HCT116 (cell line): ENCODE measurements around the gene MCM9. TPM values are rescaled to one million over a fixed set of nuclear protein-coding genes. Genes with fewer than 3 reads are reported as not detected.

ENCODE experiments used
- ATAC-seq: fragments of 200-7000 bp; cut with Tn5 transposase; 2 replicates; pipeline ENCODE4 v1.9.1; 2020; ENCODE audit warnings: mild to moderate bottlenecking, moderate library complexity
- BruUV-seq: library from RNA; stranded (reverse); fragments of 400-500 nt; replicated peaks from 2 replicates; lab custom pipeline; 2021; lab: Mats Ljungman, UMichigan
- CTCF ChIA-PET: fragments of 300-600 bp; sonication (Branson Sonifier 250); formaldehyde crosslinking; loops from one replicate; lab custom pipeline; 2021; ENCODE audit warnings: antibody characterized with exemption; lab: Charles Lee
- POLR2A ChIA-PET: fragments of 300-600, 350-600 bp; sonication (Branson Sonifier 250); formaldehyde crosslinking; loops from one replicate; lab custom pipeline; 2021; ENCODE audit warnings: antibody characterized with exemption; lab: Charles Lee
- RAD21 ChIA-PET, 2 experiments: fragments of 300-600 bp; sonication (Branson Sonifier 250); formaldehyde crosslinking; loops; one replicate each; lab custom pipeline; 2023; ENCODE audit warnings: low total read pairs in 2 of 2; ENCODE audit not compliant: uncharacterized antibody in 2 of 2, unreplicated experiment in 2 of 2, low non-redundant PET in 1 of 2; lab: Charles Lee
- DNase-seq: peaks from one replicate; pipeline ENCODE4 v3.0.0-alpha.2; 2010; ENCODE audit warnings: low read depth, low spot score
- H2AFZ ChIP-seq: fragments of 200-600 bp; shearing (Covaris generic), sonication (generic); 2 replicates; pipeline ENCODE4 v1.6.1; 2017; ENCODE audit warnings: low read depth, mixed run types, mixed read lengths, antibody characterized with exemption, low read length; ENCODE audit not compliant: poor library complexity, severe bottlenecking
- H3K27ac ChIP-seq: 2 replicates; pipeline ENCODE4 v1.5.1; 2012; ENCODE audit warnings: low read depth, low read length
- H3K27me3 ChIP-seq: fragments of 200-600 bp; sonication (generic); 2 replicates; pipeline ENCODE4 v1.6.1; 2016; ENCODE audit warnings: mixed run types, low read length, mixed read lengths; ENCODE audit not compliant: insufficient read depth
- H3K36me3 ChIP-seq, 2 experiments: fragments of 200-500 bp in 1 of 2; fragments of 200-600 bp in 1 of 2; sonication (Bioruptor generic) in 1 of 2; sonication (generic) in 1 of 2; 2 replicates each; pipeline versions ENCODE4 v1.5.1 to v1.6.1; 2014 to 2016; ENCODE audit warnings: low read length in 2 of 2, inconsistent platforms in 1 of 2, mixed read lengths in 1 of 2, mixed run types in 1 of 2; ENCODE audit not compliant: insufficient read depth in 2 of 2, control insufficient read depth in 1 of 2
- H3K4me1 ChIP-seq, 2 experiments: fragments of 200-600 bp in 1 of 2; sonication (generic) in 1 of 2; 2 replicates each; pipeline versions ENCODE4 v1.5.1 to v1.6.1; 2012 to 2017; ENCODE audit warnings: low read length in 2 of 2, inconsistent platforms in 1 of 2, mild to moderate bottlenecking in 1 of 2, mixed read lengths in 1 of 2, mixed run types in 1 of 2, moderate library complexity in 1 of 2; ENCODE audit not compliant: insufficient read depth in 2 of 2, control insufficient read depth in 1 of 2
- H3K4me2 ChIP-seq: fragments of 200-600 bp; sonication (generic); 2 replicates; pipeline ENCODE4 v1.6.1; 2017; ENCODE audit warnings: mixed run types, low read length, mixed read lengths
- H3K4me3 ChIP-seq, 2 experiments: fragments of 200-600 bp in 1 of 2; sonication (generic) in 1 of 2; replicated peaks in 1 of 2; 2 replicates each; pipeline ENCODE4 v1.5.1; 2011 to 2016; ENCODE audit warnings: low read length in 2 of 2, control low read depth in 1 of 2, low read depth in 1 of 2, mild to moderate bottlenecking in 1 of 2, mixed read lengths in 1 of 2, mixed run types in 1 of 2
- H3K79me2 ChIP-seq: fragments of 200-600 bp; sonication (generic); 2 replicates; pipeline ENCODE4 v1.6.1; 2017; ENCODE audit warnings: mild to moderate bottlenecking, mixed run types, low read length, moderate library complexity, mixed read lengths; ENCODE audit not compliant: insufficient read depth
- H3K9ac ChIP-seq: fragments of 200-600 bp; sonication (generic); 2 replicates; pipeline ENCODE4 v1.6.1; 2016; ENCODE audit warnings: low read length, mixed read lengths
- H3K9me2 ChIP-seq: fragments of 200-600 bp; sonication (generic), shearing (Covaris generic); 2 replicates; pipeline ENCODE4 v1.6.1; 2017; ENCODE audit warnings: mixed run types, mild to moderate bottlenecking, moderate library complexity; ENCODE audit not compliant: insufficient read depth
- H3K9me3 ChIP-seq, 2 experiments: fragments of 200-500 bp in 1 of 2; fragments of 200-600 bp in 1 of 2; sonication (Bioruptor generic) in 1 of 2; sonication (generic) in 1 of 2; 2 replicates each; pipeline ENCODE4 v1.6.1; 2014 to 2017; ENCODE audit warnings: low read length in 2 of 2, mixed read lengths in 2 of 2, inconsistent platforms in 1 of 2, low read depth in 1 of 2, mild to moderate bottlenecking in 1 of 2, mixed run types in 1 of 2, moderate library complexity in 1 of 2; ENCODE audit not compliant: control insufficient read depth in 1 of 2, insufficient read depth in 1 of 2
- H4K20me1 ChIP-seq: fragments of 200-600 bp; sonication (generic), shearing (Covaris generic); 2 replicates; pipeline ENCODE4 v1.6.1; 2017; ENCODE audit warnings: mixed run types, mild to moderate bottlenecking, moderate library complexity; ENCODE audit not compliant: insufficient read depth
- CBX3 ChIP-seq: IDR thresholded peaks from 2 replicates; pipeline ENCODE4 v1.6.1; 2012; ENCODE audit warnings: low read depth
- CEBPB ChIP-seq: IDR thresholded peaks from 2 replicates; pipeline ENCODE4 v1.6.1; 2012; ENCODE audit warnings: low read depth
- ELF1 ChIP-seq: IDR thresholded peaks from 2 replicates; pipeline ENCODE4 v1.6.1; 2012; ENCODE audit warnings: low read depth, borderline replicate concordance
- EZH2 ChIP-seq: fragments of 200-600 bp; sonication (generic); IDR thresholded peaks from 2 replicates; pipeline ENCODE4 v1.6.1; 2017; ENCODE audit warnings: antibody characterized with exemption, mixed run types
- EZH2phosphoT487 ChIP-seq: fragments of 200-600 bp; IDR thresholded peaks from 2 replicates; pipeline ENCODE4 v1.6.1; 2018; ENCODE audit warnings: antibody characterized with exemption, borderline replicate concordance
- FOSL1 ChIP-seq: IDR thresholded peaks from 2 replicates; pipeline ENCODE4 v1.6.1; 2012; ENCODE audit warnings: low read depth
- JUND ChIP-seq: IDR thresholded peaks from 2 replicates; pipeline ENCODE4 v1.6.1; 2012
- POLR2AphosphoS5 ChIP-seq: IDR thresholded peaks from 2 replicates; pipeline ENCODE4 v1.6.1; 2011; ENCODE audit warnings: mild to moderate bottlenecking, low read depth, low read length, moderate library complexity
- SIN3A ChIP-seq: IDR thresholded peaks from 2 replicates; pipeline ENCODE4 v1.6.1; 2012; ENCODE audit warnings: low read depth
- SP1 ChIP-seq: IDR thresholded peaks from 2 replicates; pipeline ENCODE4 v1.6.1; 2012; ENCODE audit warnings: low read depth
- SRF ChIP-seq: IDR thresholded peaks from 2 replicates; pipeline ENCODE4 v1.6.1; 2012; ENCODE audit warnings: low read depth
- TCF7L2 ChIP-seq: IDR thresholded peaks from 2 replicates; pipeline ENCODE4 v1.7.0; 2011; ENCODE audit warnings: borderline replicate concordance, inconsistent platforms; ENCODE audit not compliant: insufficient read depth, insufficient read length; ENCODE audit errors: extremely low read depth
- YY1 ChIP-seq: IDR thresholded peaks from 2 replicates; pipeline ENCODE4 v1.6.1; 2011; ENCODE audit warnings: low read length, low read depth, moderate library complexity, mild to moderate bottlenecking; ENCODE audit not compliant: insufficient replicate concordance; ENCODE audit errors: extremely low read depth
- ZBTB33 ChIP-seq: IDR thresholded peaks from 2 replicates; pipeline ENCODE4 v1.6.1; 2011; ENCODE audit warnings: mild to moderate bottlenecking, low read length, moderate library complexity; ENCODE audit not compliant: insufficient replicate concordance; ENCODE audit errors: extremely low read depth
- ZNF274 ChIP-seq: fragments of 200-500 bp; sonication (Bioruptor generic); IDR thresholded peaks from 2 replicates; pipeline ENCODE4 v1.6.1; 2014; ENCODE audit warnings: mild to moderate bottlenecking, low read depth, low read length, inconsistent platforms
- intact Hi-C: fragments of 100-400 bp; cut with micrococcal nuclease; formaldehyde crosslinking; loops from 2 replicates; pipeline ENCODE4 v1.10.0; 2022
- total RNA-seq: library from RNA; stranded (reverse); gene quantifications from one replicate; pipeline ENCODE4 v1.2.1, GENCODE V29; 2021; ENCODE audit not compliant: unreplicated experiment
- TF ChIP-seq, protein P1 (sequence below): IDR thresholded peaks from 2 replicates; pipeline ENCODE4 v1.6.1; 2012
- TF ChIP-seq, protein P2 (sequence below): IDR thresholded peaks from 2 replicates; pipeline ENCODE4 v1.6.1; 2012
- TF ChIP-seq, protein P3 (sequence below): IDR thresholded peaks from 2 replicates; pipeline ENCODE4 v1.6.1; 2012; ENCODE audit warnings: low read depth
- TF ChIP-seq, protein P4 (sequence below), 3 experiments: fragments of 200-600 bp in 1 of 3; sonication (generic) in 1 of 3; IDR thresholded peaks in 2 of 3; conservative IDR thresholded peaks in 1 of 3; 2 replicates each; pipeline ENCODE4 v1.5.1; 2012 to 2017; ENCODE audit warnings: low read depth in 2 of 3, low read length in 2 of 3, antibody characterized with exemption in 1 of 3, borderline replicate concordance in 1 of 3, control low read depth in 1 of 3, mild to moderate bottlenecking in 1 of 3, mixed read lengths in 1 of 3, mixed run types in 1 of 3, moderate library complexity in 1 of 3; ENCODE audit not compliant: insufficient read depth in 1 of 3

The MCM9 gene
- total RNA-seq, 1 experiment from 2014 or later: 13.6 TPM

DNA sequence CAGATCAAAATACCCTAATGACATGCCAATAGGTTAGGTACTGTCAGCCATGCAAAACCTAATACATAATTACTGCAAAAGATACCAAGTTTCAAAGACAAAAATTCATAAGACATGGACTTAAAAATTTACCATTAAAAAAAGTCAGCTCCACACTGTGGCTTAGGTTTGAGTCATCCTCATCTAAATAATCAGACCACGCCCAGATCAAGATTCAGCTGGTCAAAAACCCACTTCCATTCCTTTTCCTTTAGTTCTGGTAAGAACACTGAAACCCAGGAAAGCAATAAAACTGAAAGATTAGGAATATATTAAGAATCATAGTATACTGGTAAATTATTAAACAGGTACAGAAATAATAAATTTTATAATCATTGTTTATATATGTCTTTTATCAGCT lies 122.0 kb downstream of the MCM9 start:
- Histone ChIP-seq H3K4me2 (no peak overlapping the region), H4K20me1 (no peaks in the 10 kb centered on the region), H3K9me2 (no peaks in the 10 kb centered on the region), H3K79me2 (no peaks in the 10 kb centered on the region), H3K9me3 (no peaks in the 10 kb centered on the region), H2AFZ (no peak overlapping the region), H3K36me3 (no peaks in the 10 kb centered on the region; a peak in 1 of 4 replicates), H3K4me1 (no peaks in the 10 kb centered on the region), H3K4me3 (no peak overlapping the region), H3K9ac (no peak overlapping the region), H3K27ac (no peak overlapping the region), H3K27me3 (no peaks in the 10 kb centered on the region)
- ATAC-seq: no peak
- DNase-seq: no peak
- TF ChIP-seq JUND: no peak
- TF ChIP-seq, protein P1, sequence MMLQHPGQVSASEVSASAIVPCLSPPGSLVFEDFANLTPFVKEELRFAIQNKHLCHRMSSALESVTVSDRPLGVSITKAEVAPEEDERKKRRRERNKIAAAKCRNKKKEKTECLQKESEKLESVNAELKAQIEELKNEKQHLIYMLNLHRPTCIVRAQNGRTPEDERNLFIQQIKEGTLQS: no peak
- no peak for TF ChIP-seq ELF1
- no peak for TF ChIP-seq SRF
- TF ChIP-seq, protein P2, sequence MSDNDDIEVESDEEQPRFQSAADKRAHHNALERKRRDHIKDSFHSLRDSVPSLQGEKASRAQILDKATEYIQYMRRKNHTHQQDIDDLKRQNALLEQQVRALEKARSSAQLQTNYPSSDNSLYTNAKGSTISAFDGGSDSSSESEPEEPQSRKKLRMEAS: no peak
- no peak for TF ChIP-seq SP1
- no peak for TF ChIP-seq ZNF274
- no peak for TF ChIP-seq TCF7L2
- no peak for TF ChIP-seq ZBTB33
- TF ChIP-seq EZH2: no peak
- no peak for TF ChIP-seq FOSL1
- TF ChIP-seq POLR2AphosphoS5: no peak
- TF ChIP-seq, protein P3, sequence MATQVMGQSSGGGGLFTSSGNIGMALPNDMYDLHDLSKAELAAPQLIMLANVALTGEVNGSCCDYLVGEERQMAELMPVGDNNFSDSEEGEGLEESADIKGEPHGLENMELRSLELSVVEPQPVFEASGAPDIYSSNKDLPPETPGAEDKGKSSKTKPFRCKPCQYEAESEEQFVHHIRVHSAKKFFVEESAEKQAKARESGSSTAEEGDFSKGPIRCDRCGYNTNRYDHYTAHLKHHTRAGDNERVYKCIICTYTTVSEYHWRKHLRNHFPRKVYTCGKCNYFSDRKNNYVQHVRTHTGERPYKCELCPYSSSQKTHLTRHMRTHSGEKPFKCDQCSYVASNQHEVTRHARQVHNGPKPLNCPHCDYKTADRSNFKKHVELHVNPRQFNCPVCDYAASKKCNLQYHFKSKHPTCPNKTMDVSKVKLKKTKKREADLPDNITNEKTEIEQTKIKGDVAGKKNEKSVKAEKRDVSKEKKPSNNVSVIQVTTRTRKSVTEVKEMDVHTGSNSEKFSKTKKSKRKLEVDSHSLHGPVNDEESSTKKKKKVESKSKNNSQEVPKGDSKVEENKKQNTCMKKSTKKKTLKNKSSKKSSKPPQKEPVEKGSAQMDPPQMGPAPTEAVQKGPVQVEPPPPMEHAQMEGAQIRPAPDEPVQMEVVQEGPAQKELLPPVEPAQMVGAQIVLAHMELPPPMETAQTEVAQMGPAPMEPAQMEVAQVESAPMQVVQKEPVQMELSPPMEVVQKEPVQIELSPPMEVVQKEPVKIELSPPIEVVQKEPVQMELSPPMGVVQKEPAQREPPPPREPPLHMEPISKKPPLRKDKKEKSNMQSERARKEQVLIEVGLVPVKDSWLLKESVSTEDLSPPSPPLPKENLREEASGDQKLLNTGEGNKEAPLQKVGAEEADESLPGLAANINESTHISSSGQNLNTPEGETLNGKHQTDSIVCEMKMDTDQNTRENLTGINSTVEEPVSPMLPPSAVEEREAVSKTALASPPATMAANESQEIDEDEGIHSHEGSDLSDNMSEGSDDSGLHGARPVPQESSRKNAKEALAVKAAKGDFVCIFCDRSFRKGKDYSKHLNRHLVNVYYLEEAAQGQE: no peak
- no peak for TF ChIP-seq SIN3A
- no peak for TF ChIP-seq CBX3
- TF ChIP-seq CEBPB: no peak
- TF ChIP-seq EZH2phosphoT487: no peak
- TF ChIP-seq, protein P4, sequence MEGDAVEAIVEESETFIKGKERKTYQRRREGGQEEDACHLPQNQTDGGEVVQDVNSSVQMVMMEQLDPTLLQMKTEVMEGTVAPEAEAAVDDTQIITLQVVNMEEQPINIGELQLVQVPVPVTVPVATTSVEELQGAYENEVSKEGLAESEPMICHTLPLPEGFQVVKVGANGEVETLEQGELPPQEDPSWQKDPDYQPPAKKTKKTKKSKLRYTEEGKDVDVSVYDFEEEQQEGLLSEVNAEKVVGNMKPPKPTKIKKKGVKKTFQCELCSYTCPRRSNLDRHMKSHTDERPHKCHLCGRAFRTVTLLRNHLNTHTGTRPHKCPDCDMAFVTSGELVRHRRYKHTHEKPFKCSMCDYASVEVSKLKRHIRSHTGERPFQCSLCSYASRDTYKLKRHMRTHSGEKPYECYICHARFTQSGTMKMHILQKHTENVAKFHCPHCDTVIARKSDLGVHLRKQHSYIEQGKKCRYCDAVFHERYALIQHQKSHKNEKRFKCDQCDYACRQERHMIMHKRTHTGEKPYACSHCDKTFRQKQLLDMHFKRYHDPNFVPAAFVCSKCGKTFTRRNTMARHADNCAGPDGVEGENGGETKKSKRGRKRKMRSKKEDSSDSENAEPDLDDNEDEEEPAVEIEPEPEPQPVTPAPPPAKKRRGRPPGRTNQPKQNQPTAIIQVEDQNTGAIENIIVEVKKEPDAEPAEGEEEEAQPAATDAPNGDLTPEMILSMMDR (IDR thresholded peaks at IDR 0.05 in 2 of 3, conservative IDR thresholded peaks at IDR 0.05 in 1 of 3; ENCODE audit: borderline replicate concordance in 1 of 3, insufficient read depth in 1 of 3, low read depth in 2 of 3, low read length in 2 of 3): no peak
- TF ChIP-seq YY1: no peak
- ChIA-PET POLR2A (interaction anchor here (0.5 kb wide), 1 partner anchor 497 kb away, joined by 3 read pairs; no protein-coding TSS in a partner anchor), CTCF (no interaction called here), RAD21 (no interaction called here)
- intact Hi-C loops: no loop called here
- no TSS peak for BruUV-seq
